NCI-H2081 (cell line): Measurements from ENCODE around the gene YDJC.
"Not testable (repeated sequence)": the region's sequence is repeated elsewhere in the genome, so short reads cannot be mapped to it uniquely, and the experiment has no call there.

Source experiments
- DNase-seq, 2 experiments: peaks; one replicate each; lab custom pipeline; 2025; lab: John Stamatoyannopoulos, UW

YDJC gene

GRCh38 chr22:21632237-21632895 is 2.5 kb upstream of the YDJC start, which contains the start of gene CCDC116:
TSS of gene CCDC116 (plus strand) at chr22:21632760. CDS start at chr22:21633182, 422 bp downstream.
- DNase-seq, result no peak

GRCh38 chr22:21631025-21631424 is 1.2 kb upstream of the YDJC start:
- DNase-seq, result no peak

GRCh38 chr22:21628386-21629254 is 1.2 kb downstream of the YDJC start:
- DNase-seq, result no peak

GRCh38 chr22:21626735-21627469 is 2.9 kb downstream of the YDJC start:
- DNase-seq, result no peak

GRCh38 chr22:21626073-21626734 is 3.6 kb downstream of the YDJC start:
- DNase-seq, result no peak

- DNase-seq, result no peak
Measured at GRCh38 chr22:21624880-21625791, 4.7 kb downstream of the YDJC start.

GRCh38 chr22:21624120-21624879 is 5.5 kb downstream of the YDJC start:
- no peak for DNase-seq

- DNase-seq, result no peak
Measured at GRCh38 chr22:21623648-21623970, 6.2 kb downstream of the YDJC start.

- DNase-seq, result no peak
Measured at GRCh38 chr22:21622919-21623647, 6.7 kb downstream of the YDJC start.

GRCh38 chr22:21622011-21622918 is 7.6 kb downstream of the YDJC start:
- DNase-seq, result no peak

- no peak for DNase-seq
Measured at GRCh38 chr22:21621025-21621424, 8.8 kb downstream of the YDJC start.

- DNase-seq, result not testable (repeated sequence)
Measured at GRCh38 chr22:21617337-21617736, 12.5 kb downstream of the YDJC start.

GRCh38 chr22:21615731-21616130 is 14.1 kb downstream of the YDJC start:
- DNase-seq, result no peak

- no peak for DNase-seq
Measured at GRCh38 chr22:21613553-21614233, 16.1 kb downstream of the YDJC start.

GRCh38 chr22:21612858-21613257 is 17.0 kb downstream of the YDJC start:
- DNase-seq, result no peak

- DNase-seq, result no peak
Measured at GRCh38 chr22:21611210-21611977, 18.4 kb downstream of the YDJC start.

GRCh38 chr22:21609556-21610157 is 20.2 kb downstream of the YDJC start:
- not testable (repeated sequence) for DNase-seq
